HG02763 (cell line): Measurements from ENCODE around the gene YOD1.

Source experiments
- ATAC-seq: cut with Tn5 transposase; IDR thresholded peaks from one replicate; pipeline ENCODE4 v1.9.1; 2021; ENCODE audit warnings: mild to moderate bottlenecking, moderate library complexity; ENCODE audit not compliant: unreplicated experiment

The YOD1 gene

GRCh38 chr1:207051191-207051943 is at the start of gene YOD1:
YOD1 (minus strand) TSS chr1:207051208; CDS start chr1:207051030, 178 bp downstream.
- ATAC-seq: no peak

DNA sequence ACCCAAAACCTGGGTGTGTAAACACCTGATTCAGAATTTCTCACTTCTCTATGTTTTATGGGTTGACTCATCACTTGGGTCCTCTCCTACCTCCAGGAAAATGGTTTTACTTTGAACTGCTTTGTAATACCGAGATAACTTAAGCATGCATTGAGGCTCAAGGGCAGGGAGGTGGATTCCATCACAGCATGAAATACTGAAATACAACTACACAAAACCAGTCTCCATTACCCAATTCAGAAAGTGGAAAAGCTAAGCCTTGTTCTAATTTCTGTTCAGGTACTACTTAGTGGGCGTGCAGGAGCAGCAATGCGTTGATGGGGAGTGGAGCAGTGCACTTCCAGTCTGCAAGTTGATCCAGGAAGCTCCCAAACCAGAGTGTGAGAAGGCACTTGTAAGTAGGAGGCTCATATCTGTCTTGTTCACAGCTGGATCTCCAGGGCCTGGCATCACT is 46.9 kb upstream of the YOD1 start:
- peak; percentile 77 for ATAC-seq

DNA sequence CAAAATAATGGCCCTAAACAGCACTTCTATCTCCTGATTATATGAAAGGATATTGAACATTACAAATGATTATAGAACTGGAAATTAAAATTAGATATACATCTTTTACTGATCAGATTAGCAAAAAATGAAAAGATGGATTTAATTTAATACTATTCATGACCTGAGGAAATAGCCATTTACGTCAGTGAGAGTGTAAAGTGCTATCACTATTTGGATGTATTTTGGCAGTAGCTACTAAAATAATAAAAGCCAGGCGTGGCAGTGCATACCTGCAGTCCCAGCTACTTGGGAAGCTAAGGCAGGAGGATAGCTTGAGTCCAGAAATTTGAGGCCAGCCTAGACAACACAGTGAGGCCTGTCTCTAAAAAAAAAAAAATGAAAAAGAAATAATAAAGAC is 42.9 kb upstream of the YOD1 start:
- no peak for ATAC-seq

GRCh38 chr1:207091200-207091908 is 40.3 kb upstream of the YOD1 start:
- ATAC-seq: no peak

DNA sequence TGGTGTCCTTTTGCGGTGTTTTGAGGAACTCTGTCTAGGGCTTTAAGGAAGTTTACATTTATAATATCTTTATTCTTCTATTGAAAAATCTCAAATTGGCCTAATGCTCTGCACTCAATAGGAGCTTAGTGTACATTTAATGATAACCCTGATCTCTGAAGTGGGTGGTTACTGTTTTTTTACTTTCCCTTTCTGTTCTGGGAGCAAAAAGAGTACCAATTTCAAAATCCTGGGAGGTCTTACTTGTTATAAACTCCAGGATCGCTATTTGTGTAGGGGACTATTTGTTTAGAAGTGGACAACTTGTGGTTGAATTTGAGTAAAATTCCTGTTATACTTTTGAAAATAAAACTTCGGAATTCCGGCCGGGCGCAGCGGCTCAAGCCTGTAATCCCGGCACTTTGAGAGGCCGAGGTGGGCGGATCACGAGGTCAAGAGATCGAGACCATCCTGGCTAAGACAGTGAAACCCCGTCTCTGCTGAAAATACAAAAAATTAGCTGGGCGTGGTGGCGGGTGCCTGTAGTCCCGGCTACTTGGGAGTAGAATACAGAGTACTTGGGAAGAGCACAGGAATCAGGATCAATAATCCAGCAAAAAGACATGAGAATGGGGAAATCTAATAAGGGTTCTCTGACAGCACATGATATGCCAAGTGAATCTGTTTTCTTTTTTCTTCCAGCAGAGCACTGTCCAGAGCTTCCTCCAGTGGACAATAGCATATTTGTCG is 38.8 kb upstream of the YOD1 start:
- no peak for ATAC-seq

- no peak for ATAC-seq
Observed at GRCh38 chr1:207088701-207089626, 38.0 kb upstream of the YOD1 start, which contains the start of gene C4BPB. C4BPB (plus strand) TSS chr1:207088860; CDS start chr1:207089532, 672 bp downstream.

- ATAC-seq: no peak
Observed at GRCh38 chr1:207088161-207088560, 37.2 kb upstream of the YOD1 start.

- ATAC-seq: no peak
Observed at GRCh38 chr1:207085887-207086286, 34.9 kb upstream of the YOD1 start.

- no peak for ATAC-seq
Observed at GRCh38 chr1:207084701-207085180, 33.7 kb upstream of the YOD1 start.

DNA sequence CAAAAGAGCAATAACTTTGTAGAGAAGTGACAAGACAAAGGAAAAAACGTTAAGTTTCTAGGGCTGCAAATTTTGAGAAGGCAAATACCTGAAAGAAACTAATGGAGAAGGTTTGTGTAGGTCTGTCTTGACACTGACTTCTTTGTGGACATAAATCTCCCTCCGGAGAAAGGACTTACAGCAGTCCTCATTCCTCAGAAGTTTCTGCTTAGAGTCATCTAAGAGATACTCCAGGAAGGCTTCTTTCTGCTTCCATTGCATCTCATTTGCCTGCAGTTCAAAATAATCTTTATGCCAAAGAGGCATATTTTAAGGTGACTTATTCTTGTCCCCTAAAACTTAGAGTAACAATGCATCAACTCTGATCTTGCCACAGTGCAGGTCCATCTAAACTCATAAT is 33.2 kb upstream of the YOD1 start:
- no peak for ATAC-seq

- no peak for ATAC-seq
Observed at GRCh38 chr1:207081806-207082205, 30.8 kb upstream of the YOD1 start.

DNA sequence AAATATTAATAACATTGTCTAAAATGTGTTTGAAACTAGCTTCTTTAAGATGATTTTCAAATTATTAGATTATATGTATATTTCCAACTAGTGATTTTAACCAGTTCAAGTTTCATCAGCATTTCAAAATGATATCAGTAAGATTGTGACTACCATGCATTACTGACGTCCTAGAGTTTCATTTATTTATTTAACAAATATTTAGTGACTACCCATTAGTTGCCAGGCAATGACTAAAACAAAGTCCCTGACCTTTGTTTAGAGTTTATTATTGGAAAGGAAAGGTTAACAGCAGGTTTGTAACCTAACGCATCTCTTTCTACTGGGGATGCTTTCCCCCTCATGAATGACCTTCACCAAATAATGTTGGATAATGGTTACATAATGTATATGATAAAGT is 30.1 kb upstream of the YOD1 start:
- no peak for ATAC-seq

GRCh38 chr1:207079706-207080241 is 28.8 kb upstream of the YOD1 start:
- ATAC-seq: no peak

DNA sequence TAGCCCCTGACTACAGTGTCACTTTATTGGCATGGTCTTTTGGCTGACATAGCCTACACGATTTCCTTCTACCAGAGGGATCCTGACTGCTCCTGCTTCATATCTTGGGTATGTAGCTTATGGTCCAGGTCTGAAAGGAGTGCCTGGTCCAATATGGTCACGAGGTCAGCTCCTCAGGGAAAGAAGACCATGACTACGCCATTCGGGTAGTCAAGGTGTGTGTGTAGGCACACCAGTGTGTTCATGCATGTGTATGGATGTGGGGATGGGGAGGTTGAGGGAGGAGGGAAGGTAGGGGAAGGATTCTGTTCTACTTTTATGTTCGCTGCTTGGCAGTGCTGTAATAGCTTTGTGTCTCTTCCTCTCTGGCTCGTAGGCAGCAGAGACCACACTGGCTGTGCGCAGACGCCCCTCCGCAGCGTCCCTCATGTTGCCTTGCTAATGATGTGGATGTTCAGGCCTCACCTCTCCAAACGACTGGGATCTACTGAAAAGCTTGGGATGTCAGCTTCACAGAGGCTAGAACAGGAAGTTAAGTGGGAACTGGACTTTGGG is 27.6 kb upstream of the YOD1 start:
- ATAC-seq: no peak

GRCh38 chr1:207077470-207078377 is 26.7 kb upstream of the YOD1 start:
- ATAC-seq: peak; percentile 56

GRCh38 chr1:207077012-207077411 is 26.0 kb upstream of the YOD1 start:
- ATAC-seq: no peak

- ATAC-seq: no peak
Observed at GRCh38 chr1:207076181-207076955, 25.4 kb upstream of the YOD1 start.
